ENCODE measurements around the gene INAVA.
"Not testable (repeated sequence)": the region's sequence is repeated elsewhere in the genome, so short reads cannot be mapped to it uniquely, and the experiment has no call there.

INAVA gene

DNA sequence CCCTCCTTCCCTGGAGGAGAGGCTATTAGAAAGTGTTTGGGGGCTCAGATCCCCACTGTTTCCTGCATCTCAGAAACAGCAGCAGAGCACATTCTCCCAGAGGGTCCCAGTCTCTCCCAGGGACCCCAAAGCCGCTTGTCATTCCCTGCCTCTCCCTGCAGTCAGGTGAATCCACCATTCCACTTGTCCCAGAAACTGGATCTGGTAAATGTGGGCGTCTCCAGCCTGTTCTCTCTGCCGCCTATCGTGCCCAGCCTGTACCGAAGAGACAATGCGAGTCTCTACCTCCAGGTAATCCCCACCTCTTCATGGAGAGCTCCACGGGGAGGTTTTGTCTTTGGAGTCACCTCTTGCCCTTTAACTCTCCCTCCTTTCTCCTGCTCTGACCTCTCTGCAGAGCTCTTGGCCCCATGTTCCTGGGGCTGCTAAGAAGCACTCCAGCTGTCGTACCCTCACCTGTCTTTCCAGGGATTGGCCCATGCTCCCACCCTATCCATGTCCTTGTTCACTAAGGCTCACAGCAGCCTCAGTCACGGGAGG, 26.9 kb downstream of the INAVA start:
- no peak for DNase-seq (ENCODE audit: low spot score)

DNA sequence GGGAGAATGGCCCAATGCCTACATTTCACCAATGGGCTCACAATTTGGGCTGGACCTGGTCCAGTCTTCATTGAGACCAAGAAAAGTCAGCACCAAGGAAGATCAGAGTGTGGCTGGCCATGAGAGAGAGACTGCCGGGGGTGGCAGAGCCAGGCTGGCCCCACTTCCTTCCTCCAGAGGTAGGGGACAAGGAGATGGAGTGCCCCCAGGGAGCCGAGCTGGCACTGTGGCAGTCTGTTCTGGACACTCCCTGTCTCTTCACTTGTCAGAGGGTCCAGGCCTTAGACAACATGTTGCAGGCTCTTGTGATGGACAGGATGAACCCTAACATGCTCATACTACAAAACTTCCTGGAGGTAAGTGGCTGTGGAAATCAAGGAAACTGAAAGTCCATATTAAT, 27.7 kb downstream of the INAVA start:
- no peak for DNase-seq (ENCODE audit: low spot score)

DNA sequence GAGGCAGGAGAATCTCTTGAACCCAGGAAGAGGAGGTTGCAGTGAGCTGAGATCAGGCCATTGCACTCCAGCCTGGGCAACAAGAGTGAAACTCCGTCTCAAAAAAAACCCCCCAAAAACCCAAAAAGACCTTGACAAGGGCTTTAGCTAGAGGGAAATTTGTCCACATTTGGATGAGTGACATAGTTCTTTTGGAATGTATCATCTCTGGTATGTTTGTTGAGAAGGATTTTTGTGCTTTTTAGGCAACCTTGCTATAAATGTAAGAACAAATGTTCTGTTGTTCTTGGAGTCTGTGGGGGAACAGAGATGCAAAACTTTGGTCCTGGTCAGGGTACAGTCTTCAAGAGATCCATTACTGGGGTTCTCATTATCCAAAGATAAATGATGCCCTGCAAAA, 28.9 kb downstream of the INAVA start:
- DNase-seq (ENCODE audit: low spot score) = no peak

DNA sequence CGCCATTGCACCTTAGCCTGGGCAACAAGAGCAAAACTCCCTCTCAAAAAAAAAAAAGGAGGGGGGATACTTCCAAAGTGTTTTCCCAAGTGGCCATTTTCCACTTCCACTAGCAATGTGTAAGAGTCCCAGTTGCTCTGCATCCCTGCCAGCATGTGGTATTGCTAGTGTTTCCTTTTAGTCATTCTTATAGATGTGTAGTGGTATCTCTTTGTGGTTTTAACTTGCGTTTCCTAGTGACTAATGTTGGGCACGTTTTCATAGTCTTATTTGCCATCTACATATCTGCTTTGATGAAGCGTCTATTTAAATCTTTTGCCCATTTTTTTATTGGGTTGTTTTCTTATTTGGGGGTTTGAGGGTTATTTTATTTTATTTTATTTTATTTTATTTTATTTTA, 31.1 kb downstream of the INAVA start:
- no peak for DNase-seq (ENCODE audit: low spot score)

GRCh38 chr1:200929530-200930278, 35.0 kb downstream of the INAVA start:
- no peak for DNase-seq (ENCODE audit: low spot score)

DNA sequence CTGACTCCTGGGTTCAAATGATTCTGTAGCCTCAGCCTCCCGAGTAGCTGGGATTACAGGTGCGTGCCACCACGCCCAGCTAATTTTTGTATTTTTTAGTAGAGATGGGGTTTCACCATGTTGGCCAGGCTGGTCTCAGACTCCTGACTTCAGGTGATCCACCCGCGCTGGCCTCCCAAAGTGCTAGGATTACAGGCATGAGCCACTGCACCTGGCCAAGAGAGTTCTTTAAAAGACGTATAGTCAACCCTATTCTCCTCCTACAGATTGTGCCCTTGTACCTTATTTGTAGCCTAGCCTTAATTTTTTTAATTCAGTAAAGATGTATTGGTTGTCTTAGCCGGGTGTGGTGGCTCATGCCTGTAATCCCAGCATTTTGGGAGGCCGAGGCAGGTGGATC, 35.6 kb downstream of the INAVA start:
- DNase-seq (ENCODE audit: low spot score) = not testable (repeated sequence)

DNA sequence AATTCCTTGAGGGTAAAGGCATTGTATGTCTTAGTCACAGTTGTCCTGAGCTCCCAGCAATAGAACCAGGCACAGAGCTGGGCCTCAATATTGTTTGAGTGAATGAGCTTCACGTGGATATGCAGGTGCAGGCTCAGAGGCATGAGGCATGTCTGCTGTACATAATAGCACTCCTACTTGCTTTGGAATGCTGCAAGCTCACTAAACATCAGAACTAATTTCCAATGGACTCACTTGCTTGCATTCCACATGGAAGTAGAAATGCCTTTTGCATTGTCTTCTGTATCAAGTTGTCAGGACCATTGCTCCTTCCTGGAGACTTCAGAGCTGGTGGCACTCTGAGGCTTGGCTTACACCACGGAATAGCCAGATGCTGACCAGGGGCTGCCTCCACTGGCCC, 37.1 kb downstream of the INAVA start:
- no peak for DNase-seq (ENCODE audit: low spot score)

- no peak for DNase-seq (ENCODE audit: low spot score)
These were observed 40.1 kb downstream of the INAVA start for GRCh38 chr1:200934676-200935245.

GRCh38 chr1:200935286-200935962, 40.7 kb downstream of the INAVA start:
- not testable (repeated sequence) for DNase-seq (ENCODE audit: low spot score)

DNA sequence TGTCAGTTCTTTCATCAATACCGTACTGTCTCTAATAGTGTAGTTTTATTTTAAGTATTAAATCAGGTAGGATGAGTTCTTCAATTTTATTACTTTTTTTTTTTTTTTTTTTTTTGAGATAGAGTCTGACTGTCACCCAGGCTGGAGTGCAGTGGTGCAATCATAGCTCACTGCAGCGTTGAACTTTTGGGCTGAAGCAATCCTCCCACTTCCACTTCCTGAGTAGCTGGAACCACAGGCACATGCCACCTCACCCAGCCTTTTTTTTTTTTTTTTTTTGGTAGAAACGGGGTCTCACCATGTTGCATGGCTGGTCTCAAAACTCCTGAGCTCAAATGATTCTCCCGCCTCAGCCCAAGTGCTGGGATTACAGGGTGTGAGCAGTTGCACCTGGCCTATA, 44.3 kb downstream of the INAVA start:
- DNase-seq (ENCODE audit: low spot score) = no peak

- DNase-seq (ENCODE audit: low spot score) = no peak
These were observed 50.4 kb downstream of the INAVA start for GRCh38 chr1:200945111-200945510.

GRCh38 chr1:200947059-200947566, 52.4 kb downstream of the INAVA start:
- no peak for DNase-seq (ENCODE audit: low spot score)

DNA sequence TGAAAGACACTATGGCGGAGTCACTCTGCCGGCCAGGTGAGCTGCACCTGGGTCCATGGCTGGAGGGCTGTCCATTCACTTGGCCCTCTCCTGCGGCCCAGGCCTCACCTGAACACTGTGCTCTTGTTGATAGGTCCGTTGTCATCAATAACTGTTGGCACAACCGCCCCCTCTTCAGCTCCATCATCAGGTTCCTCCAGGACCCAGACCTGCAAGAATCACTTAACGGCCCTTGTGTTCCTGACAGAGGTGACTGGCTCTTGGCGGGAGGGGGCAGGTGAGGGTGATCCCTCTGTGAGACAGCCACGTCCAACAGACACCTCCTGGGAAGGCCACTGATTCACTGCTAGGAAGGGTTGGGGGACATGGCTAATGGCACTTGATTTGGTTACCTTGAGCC, 54.9 kb downstream of the INAVA start:
- DNase-seq (ENCODE audit: low spot score) = no peak

- no peak for DNase-seq (ENCODE audit: low spot score)
These were observed 56.3 kb downstream of the INAVA start for GRCh38 chr1:200951016-200951415.

DNA sequence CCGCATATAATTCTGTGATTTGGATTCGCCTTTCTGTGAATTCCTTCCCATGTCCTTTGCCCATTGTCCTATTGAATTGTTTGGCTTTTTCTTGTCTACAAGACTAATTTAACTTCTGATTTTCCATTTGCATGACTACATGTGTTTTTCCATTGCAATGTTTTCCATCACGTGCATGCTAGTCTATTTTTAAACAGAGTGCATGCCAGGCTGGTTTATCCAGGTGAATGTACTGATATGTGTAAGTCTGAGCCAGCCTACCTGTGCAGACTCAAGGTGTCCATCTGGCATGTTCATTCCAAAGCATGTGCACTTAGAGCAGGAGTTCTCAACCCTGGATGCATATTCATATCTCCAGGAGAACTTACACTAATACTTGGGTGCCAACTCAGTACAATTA, 59.7 kb downstream of the INAVA start:
- DNase-seq (ENCODE audit: low spot score) = no peak

- DNase-seq (ENCODE audit: low spot score) = no peak
These were observed 63.9 kb downstream of the INAVA start for GRCh38 chr1:200958597-200958996.

- DNase-seq (ENCODE audit: low spot score) = peak; percentile 14
These were observed 64.8 kb downstream of the INAVA start for GRCh38 chr1:200959411-200959921.

DNA sequence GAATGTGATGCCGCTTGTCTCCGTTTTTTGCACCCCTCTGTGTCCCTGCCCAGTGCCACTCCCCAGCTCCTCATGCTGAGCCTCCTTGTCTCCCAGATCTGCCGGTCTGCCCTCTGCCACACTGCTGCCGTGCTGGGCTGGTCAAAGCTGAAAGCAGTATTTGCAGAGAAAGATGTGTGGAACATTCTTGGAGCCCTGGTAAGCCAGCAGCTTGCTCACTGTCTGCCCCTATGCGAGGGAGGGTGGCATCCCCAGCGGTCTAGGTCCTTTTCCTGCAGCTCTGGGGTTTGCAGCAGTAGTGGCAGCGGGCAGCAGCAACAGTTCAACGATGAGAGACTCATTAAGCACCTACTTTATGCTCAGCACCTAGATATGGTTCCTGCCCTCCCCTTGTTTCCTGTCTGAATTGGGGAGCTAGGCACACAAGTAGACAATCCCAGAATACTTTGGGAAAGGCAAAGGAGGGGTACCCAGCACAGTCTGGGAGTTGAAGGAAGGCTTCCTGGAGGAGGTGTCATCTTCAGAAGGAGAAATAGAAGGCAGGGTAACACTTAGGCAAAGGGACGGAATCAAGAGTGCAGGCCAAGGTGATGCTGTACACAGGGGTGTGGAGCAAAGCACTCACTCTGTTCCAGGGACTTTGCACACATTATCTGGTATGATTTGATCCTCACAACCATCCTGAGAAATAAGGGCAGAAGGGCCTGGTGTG, 65.7 kb downstream of the INAVA start:
- DNase-seq (ENCODE audit: low spot score) = no peak

GRCh38 chr1:200960948-200961340, 66.2 kb downstream of the INAVA start:
- DNase-seq (ENCODE audit: low spot score) = no peak

DNA sequence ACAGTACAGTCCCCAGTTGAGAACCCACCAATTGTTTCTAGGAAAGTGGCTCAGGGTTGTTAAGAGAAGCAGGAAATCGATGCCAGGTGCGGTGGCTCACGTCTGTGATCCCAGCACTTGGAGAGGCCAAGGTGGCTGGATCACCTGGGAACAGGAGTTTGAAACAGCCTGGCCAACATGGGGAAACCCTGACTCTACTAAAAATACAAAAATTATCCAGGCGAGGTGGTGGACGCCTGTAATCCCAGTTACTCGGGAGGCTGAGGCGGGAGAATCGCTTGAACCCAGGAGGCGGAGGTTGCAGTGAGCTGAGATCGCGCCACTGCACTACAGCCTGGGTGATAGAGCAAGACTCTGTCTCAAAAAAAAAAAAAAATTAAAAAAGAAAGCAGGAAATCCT, 67.5 kb downstream of the INAVA start:
- DNase-seq (ENCODE audit: low spot score) = not testable (repeated sequence)

DNA sequence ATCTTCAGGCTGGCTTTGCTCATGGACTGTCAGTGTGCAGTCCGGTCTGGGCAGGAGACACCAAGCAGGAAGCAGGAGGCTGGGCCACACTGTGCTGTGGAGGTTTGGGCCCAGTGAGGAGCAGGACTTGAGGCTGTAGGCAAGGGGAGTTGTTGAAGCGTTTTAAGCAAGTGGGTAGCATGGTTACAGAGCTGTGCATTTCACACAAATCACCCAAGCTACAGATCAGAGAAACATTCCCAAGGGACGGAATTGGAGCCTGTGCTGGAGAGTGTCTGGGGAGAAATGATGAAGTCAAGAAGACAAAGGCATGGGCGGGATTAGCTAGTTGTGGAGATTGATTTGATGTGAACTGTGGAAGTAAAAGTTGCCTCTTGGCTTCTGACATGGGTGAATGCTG, 67.9 kb downstream of the INAVA start:
- DNase-seq (ENCODE audit: low spot score) = no peak

DNA sequence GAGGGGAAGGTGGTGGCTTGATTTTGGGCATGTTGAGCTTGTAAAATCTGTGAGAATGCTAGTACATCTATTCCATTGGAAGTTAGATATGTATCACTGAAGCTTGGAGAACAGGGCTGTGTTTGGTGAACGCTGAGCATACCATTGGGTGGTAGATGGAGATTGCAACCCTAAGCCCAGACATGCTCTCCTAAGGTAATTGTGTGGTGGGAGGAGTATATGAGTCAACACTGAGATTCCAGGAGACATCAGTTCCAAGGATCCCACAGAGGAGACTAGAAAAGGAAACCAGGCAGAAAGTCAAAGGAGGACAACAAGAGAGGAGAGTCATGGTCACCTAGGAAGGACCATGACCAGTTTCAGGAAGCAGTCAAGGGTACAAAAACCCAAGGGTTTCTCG, 68.4 kb downstream of the INAVA start:
- no peak for DNase-seq (ENCODE audit: low spot score)
